ENCODE results near the gene CTDSPL2.

GRCh38 chr15:44542596-44542995 is 115.2 kb downstream of the CTDSPL2 start:
- TF ChIP-seq CTCF (IDR thresholded peaks at IDR 0.05; ENCODE audit: extremely low read depth in 1 of 2, insufficient read depth in 1 of 2, low read depth in 1 of 2, low read length in 2 of 2): no peak
- TF ChIP-seq POLR2A (IDR thresholded peaks at IDR 0.05; ENCODE audit: low read depth, low read length): no peak
